ENCODE measurements around the gene DENND4A. TPM values are rescaled to one million over a fixed set of nuclear protein-coding genes. Genes with fewer than 3 reads are reported as not detected.

DENND4A gene
- total RNA-seq, 4 donors from 2014 or later: 27.1 to 75.3 (median 52.8) TPM

DNA sequence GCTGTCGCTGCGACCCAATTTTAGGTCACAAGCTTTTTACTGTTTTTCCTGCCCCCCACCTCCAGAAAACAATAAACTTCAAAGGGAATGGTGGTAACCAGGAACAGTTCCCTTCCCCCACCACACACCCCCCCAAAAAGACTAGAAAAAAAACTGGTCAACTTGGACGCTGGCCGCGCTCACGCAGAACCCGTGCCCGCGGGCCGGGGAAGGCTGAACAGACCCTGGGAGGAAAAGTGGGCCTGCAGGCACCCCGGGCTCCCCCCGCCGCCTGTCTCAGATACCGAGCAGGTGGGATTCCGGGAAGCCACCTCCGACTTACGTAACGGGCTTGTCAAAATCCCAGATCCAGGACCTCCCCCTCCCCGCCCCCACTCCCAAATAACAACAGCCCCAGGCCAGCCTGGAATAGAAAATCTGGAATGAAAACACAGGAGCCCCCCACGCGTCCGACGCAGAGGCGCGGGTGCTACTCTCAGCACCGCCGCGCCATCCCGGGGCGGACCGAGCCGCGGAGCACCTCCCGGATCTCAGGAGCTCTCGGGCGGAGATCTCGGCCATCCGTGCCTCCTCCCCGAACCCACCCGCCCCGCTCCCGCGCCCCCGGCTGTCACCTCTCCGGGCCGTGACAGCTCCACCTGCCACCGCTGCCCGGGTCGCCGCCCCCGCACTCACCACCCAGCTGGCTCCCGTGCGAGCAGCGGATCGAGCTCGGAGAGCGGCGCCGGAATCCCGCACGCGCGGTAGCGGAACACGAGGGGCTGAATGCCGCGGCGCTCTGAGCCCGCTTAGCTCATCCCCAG is 557 bp downstream of the DENND4A start:
- intact Hi-C loops (cut with DNase I; ENCODE audit: low total_unique reads): no loop called here
- peak; percentile 68 to 79 for DNase-seq
- no peak for TF ChIP-seq POLR2A (IDR thresholded peaks at IDR 0.05)
- TF ChIP-seq, protein P1, sequence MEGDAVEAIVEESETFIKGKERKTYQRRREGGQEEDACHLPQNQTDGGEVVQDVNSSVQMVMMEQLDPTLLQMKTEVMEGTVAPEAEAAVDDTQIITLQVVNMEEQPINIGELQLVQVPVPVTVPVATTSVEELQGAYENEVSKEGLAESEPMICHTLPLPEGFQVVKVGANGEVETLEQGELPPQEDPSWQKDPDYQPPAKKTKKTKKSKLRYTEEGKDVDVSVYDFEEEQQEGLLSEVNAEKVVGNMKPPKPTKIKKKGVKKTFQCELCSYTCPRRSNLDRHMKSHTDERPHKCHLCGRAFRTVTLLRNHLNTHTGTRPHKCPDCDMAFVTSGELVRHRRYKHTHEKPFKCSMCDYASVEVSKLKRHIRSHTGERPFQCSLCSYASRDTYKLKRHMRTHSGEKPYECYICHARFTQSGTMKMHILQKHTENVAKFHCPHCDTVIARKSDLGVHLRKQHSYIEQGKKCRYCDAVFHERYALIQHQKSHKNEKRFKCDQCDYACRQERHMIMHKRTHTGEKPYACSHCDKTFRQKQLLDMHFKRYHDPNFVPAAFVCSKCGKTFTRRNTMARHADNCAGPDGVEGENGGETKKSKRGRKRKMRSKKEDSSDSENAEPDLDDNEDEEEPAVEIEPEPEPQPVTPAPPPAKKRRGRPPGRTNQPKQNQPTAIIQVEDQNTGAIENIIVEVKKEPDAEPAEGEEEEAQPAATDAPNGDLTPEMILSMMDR (IDR thresholded peaks at IDR 0.05): no peak

DNA sequence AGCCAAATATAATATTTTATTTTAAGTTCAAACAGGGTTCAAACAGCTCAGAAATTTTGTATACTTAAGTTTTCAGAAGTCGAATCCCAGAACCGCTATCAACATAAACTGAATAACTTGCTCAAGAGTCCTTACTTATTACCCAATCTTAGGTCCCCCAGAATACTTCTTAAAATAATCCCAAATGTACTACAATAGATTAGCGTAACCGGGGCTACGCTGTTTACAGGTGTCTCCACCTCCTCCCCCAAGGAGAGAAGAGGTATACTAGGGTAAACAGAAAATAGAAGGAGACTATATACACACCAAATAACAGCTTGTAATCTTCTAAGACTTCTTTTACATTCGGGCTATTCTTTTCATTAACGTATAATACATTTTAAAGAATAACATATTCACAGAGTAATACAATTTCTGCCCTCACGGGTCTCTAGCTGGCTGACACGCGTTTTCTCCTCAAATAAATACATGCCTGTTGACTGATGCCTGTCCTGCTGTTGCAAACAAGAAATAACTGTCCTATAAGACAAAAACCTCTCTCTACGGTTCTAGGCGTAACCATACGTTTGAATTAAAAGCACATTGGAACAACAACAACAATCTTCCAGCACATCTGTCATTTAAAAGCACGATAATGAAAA is 1.3 kb downstream of the DENND4A start:
- DNase-seq: no peak
- Histone ChIP-seq H3K4me3 (peak overlapping the region; percentile 74 to 92), H3K4me1 (no peaks in the 10 kb centered on the region), H3K27ac (peak overlapping the region; percentile 93 to 97), H3K36me3 (no peaks in the 10 kb centered on the region), H3K9me3 (no peaks in the 10 kb centered on the region), H3K27me3 (no peaks in the 10 kb centered on the region)
- intact Hi-C loops (cut with DNase I; ENCODE audit: low total_unique reads): no loop called here
- TF ChIP-seq, protein P1 (IDR thresholded peaks at IDR 0.05): peak in 1 of 4 experiments; percentile 2
- no peak for TF ChIP-seq POLR2A (IDR thresholded peaks at IDR 0.05)

More for the DNA sequence above, 557 bp downstream of the DENND4A start:
- H3K27me3 ChIP-seq: no peaks in the 10 kb centered on the region
- no peaks in the 10 kb centered on the region for H3K36me3 ChIP-seq
- H3K27ac ChIP-seq: peak overlapping the region; percentile 93 to 97
- H3K4me3 ChIP-seq: peak overlapping the region; percentile 74 to 92
- no peaks in the 10 kb centered on the region for H3K4me1 ChIP-seq
- no peaks in the 10 kb centered on the region for H3K9me3 ChIP-seq

DNA sequence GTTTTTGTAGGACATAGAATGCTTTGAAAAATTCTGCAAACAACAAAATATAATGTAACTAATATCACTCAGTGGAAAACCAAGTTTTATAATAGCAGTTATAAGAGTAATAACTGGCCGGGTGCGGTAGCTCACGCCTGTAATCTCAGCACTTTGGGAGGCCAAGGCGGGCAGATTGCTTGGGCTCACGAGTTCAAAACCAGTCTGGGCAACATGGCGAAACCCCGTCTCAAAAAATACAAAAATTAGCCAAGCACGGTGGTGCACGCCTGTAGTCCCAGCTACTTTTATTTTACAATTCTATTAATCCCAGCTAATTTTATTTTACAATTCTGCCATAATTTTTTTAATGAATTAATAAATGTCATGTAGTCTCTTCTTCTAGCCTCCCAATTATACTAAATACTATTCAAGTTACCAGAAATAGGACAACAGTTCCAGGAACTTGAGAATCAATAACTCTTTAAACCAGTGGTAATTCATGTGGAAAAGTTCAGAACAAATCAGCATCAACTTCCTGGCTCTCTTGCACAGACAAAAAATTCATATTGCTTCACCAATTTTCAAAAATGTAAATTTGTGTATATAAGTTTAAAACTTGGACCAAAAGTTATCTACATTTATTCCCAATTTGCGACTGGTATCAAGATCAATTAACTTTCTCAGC is 2.2 kb downstream of the DENND4A start:
- H3K27ac ChIP-seq: no peak overlapping the region
- no peaks in the 10 kb centered on the region for H3K36me3 ChIP-seq
- TF ChIP-seq POLR2A (IDR thresholded peaks at IDR 0.05): no peak
- no peaks in the 10 kb centered on the region for H3K4me1 ChIP-seq
- H3K9me3 ChIP-seq: no peaks in the 10 kb centered on the region
- H3K27me3 ChIP-seq: no peaks in the 10 kb centered on the region
- DNase-seq: no peak
- H3K4me3 ChIP-seq: peak overlapping the region in 1 of 2 donors; percentile 92
- intact Hi-C loops (cut with DNase I; ENCODE audit: low total_unique reads): no loop called here

DNA sequence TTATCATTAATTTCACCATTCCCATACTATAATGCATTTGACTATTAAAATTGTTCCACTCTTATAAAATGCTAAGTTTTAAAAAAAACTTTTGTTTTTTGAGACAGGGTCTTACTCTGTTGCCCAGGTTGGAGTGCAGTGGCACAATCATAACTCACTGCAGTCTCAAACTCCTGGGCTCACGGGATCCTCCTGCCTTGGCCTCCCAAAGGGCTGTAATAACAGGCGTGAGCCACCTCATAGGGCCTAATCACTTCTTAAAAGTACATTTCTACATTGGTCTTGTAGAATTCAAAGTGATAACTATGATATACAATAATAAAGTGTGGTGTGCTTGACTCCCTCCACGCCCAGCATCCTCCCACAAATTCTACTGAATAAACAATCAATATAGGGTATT is 3.0 kb downstream of the DENND4A start:
- H3K4me1 ChIP-seq: no peaks in the 10 kb centered on the region
- H3K4me3 ChIP-seq: no peak overlapping the region
- no peak overlapping the region for H3K27ac ChIP-seq
- TF ChIP-seq POLR2A (IDR thresholded peaks at IDR 0.05): no peak
- TF ChIP-seq, protein P1 (IDR thresholded peaks at IDR 0.05): no peak
- no peak for DNase-seq
- H3K36me3 ChIP-seq: no peaks in the 10 kb centered on the region
- intact Hi-C loops (cut with DNase I; ENCODE audit: low total_unique reads): no loop called here
- no peaks in the 10 kb centered on the region for H3K27me3 ChIP-seq
- H3K9me3 ChIP-seq: no peaks in the 10 kb centered on the region

DNA sequence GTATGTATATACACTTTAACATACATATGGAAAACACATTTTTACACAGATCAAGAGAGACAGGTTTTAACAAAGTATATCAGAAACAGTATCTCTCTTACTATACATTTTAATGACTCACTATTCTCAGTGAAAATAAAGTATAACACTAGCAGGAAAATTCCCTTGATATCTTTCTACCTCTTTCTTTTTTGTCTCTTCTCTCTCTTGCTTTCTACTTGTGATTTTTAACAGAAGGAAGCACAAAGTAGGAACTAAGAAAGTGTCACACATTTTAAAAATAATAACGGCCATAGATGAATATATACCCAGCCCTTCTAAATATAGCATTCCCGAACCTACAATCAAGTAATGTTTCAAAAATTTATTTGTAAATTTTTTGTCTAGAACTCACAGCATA is 4.8 kb downstream of the DENND4A start:
- Histone ChIP-seq H3K9me3 (no peaks in the 10 kb centered on the region), H3K4me3 (no peak overlapping the region), H3K27ac (peak overlapping the region; percentile 9 to 24), H3K27me3 (no peaks in the 10 kb centered on the region), H3K36me3 (no peaks in the 10 kb centered on the region), H3K4me1 (no peaks in the 10 kb centered on the region)
- no peak for TF ChIP-seq POLR2A (IDR thresholded peaks at IDR 0.05)
- TF ChIP-seq, protein P1 (IDR thresholded peaks at IDR 0.05): no peak
- no peak for DNase-seq
- intact Hi-C loops (cut with DNase I; ENCODE audit: low total_unique reads): no loop called here

All from uterus (tissue), 4 donors.